Left colon (tissue), 2 donors: ENCODE data around the gene FAM3C. TPM values are rescaled to one million over a fixed set of nuclear protein-coding genes. Genes with fewer than 3 reads are reported as not detected.
A peak's percentile ranks its signal among the peaks of the same experiment; 100 is the strongest.
"Not testable (repeated sequence)": the region's sequence is repeated elsewhere in the genome, so short reads cannot be mapped to it uniquely, and the experiment has no call there.

Experiments
- ATAC-seq: fragments of 200-7000 bp; cut with Tn5 transposase; one replicate; pipeline ENCODE4 v1.9.1; 2020; ENCODE audit warnings: mild to moderate bottlenecking, moderate library complexity
- DNase-seq, 2 donors: peaks; one replicate each; pipeline ENCODE4 v3.0.0-alpha.2; 2020
- intact Hi-C, 2 donors: fragments of 100-400 bp; cut with DNase I in 1 of 2; cut with micrococcal nuclease in 1 of 2; formaldehyde crosslinking; loops; one replicate each; pipeline versions ENCODE4 v1.11.2 to v1.14.0; 2022; cut with DNase I, micrococcal nuclease
- total RNA-seq, 2 donors: library from RNA; stranded (reverse); fragmentation: NEBNext Ultra II Directional; extraction: Animal tissue kit (Norgen Biotek cat#: 25700); gene quantifications; one replicate each; pipeline ENCODE4 v1.2.1, GENCODE V29; 2021
- donor health status: DM: no; HTN: no; CAD: no.
- donor health status: DM: yes; HTN: yes; CAD: no.

The FAM3C gene
- total RNA-seq, 2 donors from 2014 or later: 46.4 to 51.7 TPM

- intact Hi-C loops: no loop called here
- DNase-seq: no peak
These were observed 54.2 kb downstream of the FAM3C start for GRCh38 chr7:121341933-121342332.

DNA sequence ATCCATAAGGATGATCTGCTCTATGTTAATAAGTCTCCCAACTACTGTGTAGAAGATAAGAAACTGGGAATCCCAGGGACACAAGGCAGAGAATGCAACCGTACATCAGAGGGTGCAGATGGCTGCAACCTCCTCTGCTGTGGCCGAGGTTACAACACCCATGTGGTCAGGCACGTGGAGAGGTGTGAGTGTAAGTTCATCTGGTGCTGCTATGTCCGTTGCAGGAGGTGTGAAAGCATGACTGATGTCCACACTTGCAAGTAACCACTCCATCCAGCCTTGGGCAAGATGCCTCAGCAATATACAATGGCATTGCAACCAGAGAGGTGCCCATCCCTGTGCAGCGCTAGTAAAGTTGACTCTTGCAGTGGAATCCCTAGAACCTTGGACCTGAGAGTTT, 57.0 kb downstream of the FAM3C start:
- no peak for ATAC-seq
- no peak for DNase-seq
- intact Hi-C loops: no loop called here

More at GRCh38 chr7:121341933-121342332, 54.2 kb downstream of the FAM3C start:
- ATAC-seq: no peak

DNA sequence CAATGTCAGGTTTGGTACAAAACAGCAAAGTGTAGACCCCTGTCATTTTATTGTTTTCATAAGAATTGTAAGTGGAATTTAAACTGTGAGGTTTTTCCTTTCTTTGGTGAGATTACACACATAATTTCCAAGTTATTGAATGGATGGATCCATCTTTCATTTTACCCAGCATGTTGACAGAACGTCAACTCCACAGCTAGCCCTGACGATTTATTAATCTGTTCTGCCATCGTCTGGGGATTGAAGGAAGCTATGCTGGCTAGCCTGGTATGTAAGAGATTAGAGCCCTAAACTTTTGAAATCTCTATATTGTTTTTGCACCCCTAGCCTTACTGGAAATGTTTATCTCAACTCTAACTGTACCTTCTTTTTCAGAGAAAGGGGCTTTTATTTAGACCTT, 58.7 kb downstream of the FAM3C start:
- no peak for DNase-seq
- intact Hi-C loops: no loop called here
- ATAC-seq: peak; percentile 77

GRCh38 chr7:121336579-121336978, 59.5 kb downstream of the FAM3C start:
- ATAC-seq: no peak
- no peak for DNase-seq
- intact Hi-C loops: no loop called here

- ATAC-seq: no peak
- intact Hi-C loops: no loop called here
These were observed 61.0 kb downstream of the FAM3C start for GRCh38 chr7:121334875-121335648.

GRCh38 chr7:121334376-121334775, 61.7 kb downstream of the FAM3C start:
- ATAC-seq (no peak), DNase-seq (no peak)
- intact Hi-C loops: no loop called here

More at GRCh38 chr7:121334875-121335648, 61.0 kb downstream of the FAM3C start:
- DNase-seq: no peak

DNA sequence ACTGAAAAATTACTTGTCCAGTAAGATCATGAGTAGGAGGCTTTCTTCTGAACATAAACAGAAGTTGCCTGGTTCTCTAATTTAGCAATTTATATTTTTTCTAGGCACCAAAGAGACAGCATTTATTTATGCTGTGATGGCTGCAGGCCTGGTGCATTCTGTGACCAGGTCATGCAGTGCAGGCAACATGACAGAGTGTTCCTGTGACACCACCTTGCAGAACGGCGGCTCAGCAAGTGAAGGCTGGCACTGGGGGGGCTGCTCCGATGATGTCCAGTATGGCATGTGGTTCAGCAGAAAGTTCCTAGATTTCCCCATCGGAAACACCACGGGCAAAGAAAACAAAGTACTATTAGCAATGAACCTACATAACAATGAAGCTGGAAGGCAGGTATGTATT, 64.5 kb downstream of the FAM3C start:
- ATAC-seq: no peak
- intact Hi-C loops: no loop called here

GRCh38 chr7:121331048-121331447, 65.1 kb downstream of the FAM3C start:
- intact Hi-C loops: no loop called here
- no peak for DNase-seq
- ATAC-seq: no peak

More for the DNA sequence above, 64.5 kb downstream of the FAM3C start:
- no peak for DNase-seq

- intact Hi-C loops: no loop called here
- DNase-seq (peak in 1 of 2 donors; percentile 29), ATAC-seq (peak; percentile 58)
These were observed 65.9 kb downstream of the FAM3C start for GRCh38 chr7:121330053-121330833.

GRCh38 chr7:121329191-121330052, 66.7 kb downstream of the FAM3C start:
- intact Hi-C loops: no loop called here
- ATAC-seq (peak; percentile 78), DNase-seq (peak in 1 of 2 donors; percentile 56)

GRCh38 chr7:121328508-121329190, 67.5 kb downstream of the FAM3C start, which contains the start of gene WNT16:
WNT16 (plus strand) TSS chr7:121329000; CDS start chr7:121329293, 293 bp downstream.
- DNase-seq (no peak), ATAC-seq (no peak)
- intact Hi-C loops: no loop called here

DNA sequence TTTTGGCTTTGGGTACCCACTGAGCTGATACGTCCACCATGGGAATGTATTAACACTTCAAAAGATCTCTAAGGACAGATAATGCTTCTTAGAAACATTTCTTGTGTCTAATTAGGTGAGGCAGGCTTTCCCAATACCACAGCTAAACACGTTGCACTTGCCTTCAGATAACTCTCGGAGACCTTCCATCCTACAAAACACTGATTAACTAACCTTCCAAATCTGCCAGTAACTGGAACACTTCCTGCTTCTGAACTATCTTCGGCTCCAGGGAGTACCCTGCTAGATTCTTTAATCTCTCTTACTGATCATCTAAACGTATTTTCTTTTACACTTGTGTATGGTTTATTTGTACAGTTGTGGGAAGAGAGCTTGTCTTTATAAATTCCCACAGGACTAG, 68.4 kb downstream of the FAM3C start:
- intact Hi-C loops: no loop called here
- DNase-seq (no peak), ATAC-seq (peak; percentile 47)

GRCh38 chr7:121323515-121324302, 72.4 kb downstream of the FAM3C start:
- ATAC-seq (no peak), DNase-seq (no peak)
- intact Hi-C loops: no loop called here

DNA sequence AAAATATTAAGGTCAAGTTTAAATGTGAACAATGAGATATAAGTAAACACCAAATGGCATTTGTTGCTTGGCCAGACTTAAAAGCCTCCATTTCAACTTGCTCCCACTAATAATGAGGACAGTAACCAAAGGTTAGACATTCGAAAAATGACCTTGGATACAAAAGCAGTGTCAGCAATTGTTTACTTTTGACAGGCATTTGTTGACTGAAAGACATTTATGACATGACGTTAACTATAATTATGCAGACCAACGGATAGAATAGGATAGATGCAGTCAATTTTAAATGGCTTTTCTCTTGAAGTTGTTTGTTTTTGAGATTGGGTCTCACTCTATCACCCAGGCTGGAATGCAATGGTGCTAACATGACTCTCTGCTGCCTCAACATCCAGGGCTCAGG, 73.6 kb downstream of the FAM3C start:
- DNase-seq (no peak), ATAC-seq (no peak)
- intact Hi-C loops: no loop called here

- DNase-seq, intact Hi-C loops, ATAC-seq: not testable (repeated sequence)
These were observed 80.9 kb downstream of the FAM3C start for GRCh38 chr7:121315170-121315569.

DNA sequence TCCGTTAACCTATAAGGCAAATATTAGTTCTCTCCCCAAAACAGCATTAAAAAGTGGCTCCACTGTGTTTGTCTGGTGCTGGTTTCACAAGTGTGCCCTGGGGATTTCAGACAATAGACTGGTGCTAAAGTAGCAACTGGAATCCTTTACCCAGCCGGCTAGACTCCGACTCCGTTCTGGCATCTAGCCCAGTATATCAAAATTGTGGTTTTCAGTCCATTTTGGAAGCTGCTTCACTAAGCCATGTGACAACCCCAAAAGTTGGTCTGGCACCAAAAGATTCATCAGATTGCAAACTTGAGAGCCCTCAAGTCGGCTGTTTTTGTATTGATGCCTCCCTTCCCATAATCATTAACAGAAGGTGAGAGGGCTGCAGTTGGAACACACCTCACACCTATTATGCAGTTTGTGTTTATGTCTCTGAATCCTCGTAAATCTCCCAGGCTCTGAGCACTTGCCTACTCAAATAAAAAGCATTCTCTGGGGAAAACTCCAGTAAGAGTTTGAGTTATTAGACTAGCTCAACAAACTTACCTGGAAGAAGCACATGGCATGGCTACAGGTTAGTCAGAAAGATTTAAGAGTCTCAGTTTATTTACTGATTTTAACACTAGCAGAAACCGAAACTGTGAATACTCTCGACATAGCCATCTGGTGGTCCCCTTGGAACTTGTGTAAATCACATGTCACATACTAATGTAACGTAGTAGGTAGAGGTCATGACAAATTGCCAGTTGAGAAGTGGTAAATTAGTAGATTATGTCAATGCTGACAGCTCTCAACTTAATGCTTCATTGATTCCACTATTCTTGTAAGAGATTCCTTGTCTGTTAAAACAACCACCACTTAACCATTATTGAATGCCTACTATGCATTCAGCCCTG, 82.1 kb downstream of the FAM3C start:
- intact Hi-C loops: no loop called here
- peak; percentile 98 for ATAC-seq
- DNase-seq: peak in 1 of 2 donors; percentile 17
